ENCODE results near the gene ZNHIT1.

ZNHIT1 gene

GRCh38 chr7:101217388-101218235, at the start of gene ZNHIT1, which contains the start of gene PLOD3:
ZNHIT1 (plus strand) TSS chr7:101218165; CDS start chr7:101218196, 31 bp downstream.
PLOD3 (minus strand) TSS chr7:101217581; CDS start chr7:101217274, 307 bp downstream.
- DNase-seq: peak; percentile 80 to 96 (median 95)

GRCh38 chr7:101168412-101169049, 49.4 kb upstream of the ZNHIT1 start:
- no peak for DNase-seq

GRCh38 chr7:101169110-101169837, 48.7 kb upstream of the ZNHIT1 start:
- no peak for DNase-seq

- DNase-seq: peak; percentile 37 to 81 (median 64)
Observed at GRCh38 chr7:101169838-101170551, 48.0 kb upstream of the ZNHIT1 start.

- DNase-seq: peak; percentile 15 to 54 (median 26)
Observed at GRCh38 chr7:101170617-101171441, 47.1 kb upstream of the ZNHIT1 start.

- DNase-seq: no peak
Observed at GRCh38 chr7:101171442-101171837, 46.5 kb upstream of the ZNHIT1 start.

- DNase-seq: peak in 1 of 6 experiments; percentile 8
Observed at GRCh38 chr7:101172005-101172853, 45.7 kb upstream of the ZNHIT1 start.

GRCh38 chr7:101172854-101173751, 44.9 kb upstream of the ZNHIT1 start:
- DNase-seq: no peak

GRCh38 chr7:101173752-101174244, 44.2 kb upstream of the ZNHIT1 start:
- peak; percentile 37 to 70 (median 51) for DNase-seq

GRCh38 chr7:101174322-101174854, 43.6 kb upstream of the ZNHIT1 start:
- DNase-seq: no peak

GRCh38 chr7:101175664-101176063, 42.3 kb upstream of the ZNHIT1 start:
- no peak for DNase-seq

- no peak for DNase-seq
Observed at GRCh38 chr7:101177644-101178043, 40.3 kb upstream of the ZNHIT1 start.

- DNase-seq: no peak
Observed at GRCh38 chr7:101179117-101179516, 38.8 kb upstream of the ZNHIT1 start.

GRCh38 chr7:101179713-101180112, 38.3 kb upstream of the ZNHIT1 start:
- no peak for DNase-seq

GRCh38 chr7:101180130-101180755, 37.7 kb upstream of the ZNHIT1 start, which contains the start of gene NAT16:
NAT16 (minus strand) TSS chr7:101180293; CDS start chr7:101174807, 5,486 bp downstream.
- DNase-seq: no peak

GRCh38 chr7:101185258-101185839, 32.6 kb upstream of the ZNHIT1 start:
- no peak for DNase-seq

GRCh38 chr7:101186194-101186593, 31.8 kb upstream of the ZNHIT1 start:
- DNase-seq: no peak

GRCh38 chr7:101186844-101187428, 31.0 kb upstream of the ZNHIT1 start:
- DNase-seq: no peak
